ENCODE results near the gene CTDSP2.

Gene CTDSP2

DNA sequence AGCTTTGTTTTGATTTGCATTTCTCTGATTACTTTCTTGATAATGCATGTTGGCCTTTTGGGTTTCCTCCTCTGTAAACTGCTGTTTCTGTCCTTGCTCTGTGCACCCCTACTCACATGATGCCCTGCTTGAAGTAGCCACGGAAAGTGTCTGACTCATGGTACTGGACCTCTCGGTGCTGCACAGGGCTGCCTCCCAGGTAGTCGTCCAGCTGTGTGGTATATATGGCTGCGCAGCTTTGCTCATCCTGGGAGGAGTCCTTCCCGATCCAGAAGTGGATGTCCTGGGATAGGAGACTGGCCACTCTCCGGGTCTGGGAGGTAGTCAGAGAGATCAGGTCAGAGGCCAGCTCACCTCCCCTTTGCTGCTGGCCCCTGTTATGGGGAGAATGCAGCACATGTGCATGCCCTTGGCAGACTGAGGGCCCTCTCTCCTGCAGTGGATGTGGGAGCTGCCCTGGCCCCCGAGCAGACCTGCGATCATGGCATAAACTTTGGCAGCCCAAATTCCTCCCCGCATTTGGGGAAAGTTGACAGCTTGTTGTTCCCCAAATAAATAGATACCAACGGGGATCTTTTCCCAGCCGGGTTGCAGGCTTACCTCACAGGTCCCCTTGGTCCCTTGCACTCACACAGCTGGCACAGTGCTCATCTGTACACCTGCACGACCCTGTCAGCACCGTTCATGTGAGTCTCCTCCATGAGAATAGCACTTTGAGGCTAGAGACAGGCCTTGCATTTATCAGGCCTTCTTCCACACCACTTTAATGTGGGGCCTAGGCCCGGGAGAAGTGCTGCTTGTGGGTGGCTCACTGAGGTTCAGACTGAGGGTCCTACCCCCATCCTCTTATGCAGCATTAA lies 33.2 kb downstream of the CTDSP2 start:
- no peak for DNase-seq

DNA sequence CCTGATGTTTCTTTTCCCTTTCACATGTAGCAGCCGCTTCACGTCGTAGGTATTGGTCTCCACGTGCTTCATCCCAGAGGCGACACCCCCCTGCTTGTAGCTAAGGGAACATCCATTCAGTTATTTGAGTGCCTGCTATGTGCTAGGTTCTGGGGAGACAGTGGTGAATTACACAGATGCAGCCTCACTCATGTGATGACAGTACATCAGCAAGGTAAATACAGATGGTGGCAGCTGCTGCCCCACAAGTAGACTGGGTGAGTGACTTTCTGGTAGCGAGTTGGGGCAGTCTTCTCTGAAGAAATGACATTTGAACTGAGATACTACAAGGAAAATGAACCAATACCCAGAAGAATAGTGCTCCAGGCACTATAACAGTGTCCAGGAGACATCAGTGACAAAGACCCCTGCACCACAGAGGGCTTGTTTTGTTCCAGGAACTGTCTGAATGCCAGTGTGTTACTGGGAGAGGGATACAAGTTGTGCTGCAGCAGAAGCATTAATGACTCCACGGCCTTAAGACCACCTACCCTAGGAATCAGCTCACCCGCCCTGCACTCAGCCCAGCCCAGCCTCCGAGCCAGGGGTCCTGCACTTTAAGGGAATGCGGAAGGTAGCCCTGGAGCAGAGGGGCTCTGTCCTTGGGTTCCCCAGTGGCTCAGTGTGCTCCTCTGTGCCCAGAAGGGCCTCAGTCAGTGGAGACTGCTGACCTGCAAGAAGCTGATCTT lies 35.3 kb downstream of the CTDSP2 start:
- DNase-seq = no peak

DNA sequence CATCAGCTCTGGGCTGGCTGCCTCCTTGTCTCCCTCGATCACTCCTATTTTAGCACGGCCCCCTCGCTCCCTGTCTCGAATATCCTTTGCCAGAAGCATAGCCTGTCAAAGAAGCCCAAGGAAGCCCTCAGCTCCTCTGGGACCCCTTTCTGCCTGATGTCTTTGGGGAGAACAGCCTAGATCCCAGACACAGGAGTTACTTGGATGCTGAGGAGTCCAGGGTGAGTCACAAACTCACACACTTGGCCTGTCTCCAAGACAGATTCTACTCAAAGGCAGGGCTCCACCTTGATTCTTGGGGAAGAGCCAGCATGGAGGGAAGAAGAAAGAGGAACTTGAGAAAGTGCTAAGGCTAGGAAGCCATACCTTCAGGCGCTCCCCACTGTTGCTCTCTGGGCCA lies 36.1 kb downstream of the CTDSP2 start:
- DNase-seq = no peak

DNA sequence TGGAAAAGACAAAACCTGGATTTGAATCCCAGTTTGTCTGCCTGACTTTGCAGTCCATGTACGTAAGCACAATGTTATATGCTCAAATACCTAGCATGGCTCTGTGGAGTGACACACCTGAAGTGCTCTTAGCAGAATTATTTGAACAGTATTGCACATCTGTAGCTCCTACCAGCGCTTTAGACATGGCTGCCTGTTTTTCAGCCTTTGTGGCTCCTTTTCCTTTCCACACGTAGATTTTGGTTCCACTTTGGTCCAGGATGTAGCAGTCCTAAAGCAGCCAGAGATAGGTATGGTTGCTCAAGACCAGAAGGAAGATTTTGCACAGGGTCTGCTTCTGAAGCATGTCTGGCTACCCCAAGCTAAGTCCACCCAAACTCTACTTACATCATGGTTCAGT lies 37.1 kb downstream of the CTDSP2 start:
- no peak for DNase-seq

DNA sequence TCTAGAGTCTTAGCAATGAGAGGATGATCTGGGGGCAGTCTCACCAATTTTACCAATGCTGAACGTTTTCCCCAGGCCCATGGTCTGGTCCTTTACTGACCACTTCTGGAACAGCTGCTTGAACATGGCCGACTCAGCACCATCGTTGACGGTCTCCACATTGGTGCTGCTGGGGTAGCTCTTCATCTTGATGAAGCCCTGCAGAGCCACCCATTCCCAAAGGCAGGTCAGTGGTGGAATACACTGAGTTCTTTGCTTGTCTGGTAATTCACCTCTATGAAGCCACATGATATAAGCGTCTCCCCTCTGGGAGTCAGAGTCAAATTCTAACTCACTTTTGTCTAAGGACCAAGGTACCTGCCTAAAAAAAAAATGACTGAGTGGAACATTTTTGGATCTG lies 38.2 kb downstream of the CTDSP2 start:
- DNase-seq = no peak

DNA sequence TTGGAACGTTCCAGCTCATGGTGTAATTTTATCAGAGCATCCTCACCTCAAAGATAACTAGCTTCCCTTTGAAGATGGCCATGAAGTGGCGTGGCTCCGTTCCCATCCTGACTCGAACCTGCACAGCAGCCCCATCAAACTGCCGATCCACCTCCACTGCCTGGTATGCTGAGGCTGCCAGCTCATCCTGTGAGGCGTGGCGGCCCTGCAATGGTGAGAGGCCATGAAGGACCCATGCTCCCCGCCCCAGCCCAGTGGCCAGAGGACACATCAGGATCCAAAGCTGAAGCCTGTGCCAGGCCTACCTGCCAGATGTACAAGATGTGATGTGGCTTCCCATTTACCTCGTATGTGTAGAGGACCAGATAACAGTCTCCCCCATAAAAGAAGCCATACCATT lies 39.2 kb downstream of the CTDSP2 start:
- no peak for DNase-seq

DNA sequence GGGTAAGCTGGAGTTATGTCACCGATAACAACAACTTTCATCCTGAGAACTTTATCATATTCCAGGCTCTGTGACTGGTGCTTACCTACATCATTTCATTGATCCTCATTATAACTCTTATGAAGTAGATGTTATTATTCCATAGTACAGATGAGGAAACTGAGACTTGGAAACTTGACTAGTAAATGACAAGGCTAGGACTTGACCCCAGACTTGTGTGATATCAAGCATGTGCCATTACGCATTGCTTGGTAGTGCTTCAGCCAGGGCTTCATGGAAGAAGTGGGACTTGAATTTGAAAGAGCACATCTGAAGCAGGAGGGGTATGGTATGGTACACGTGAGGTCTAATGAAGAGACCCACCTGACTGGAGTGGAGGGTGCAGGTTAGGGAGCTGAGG lies 39.9 kb downstream of the CTDSP2 start:
- no peak for DNase-seq

DNA sequence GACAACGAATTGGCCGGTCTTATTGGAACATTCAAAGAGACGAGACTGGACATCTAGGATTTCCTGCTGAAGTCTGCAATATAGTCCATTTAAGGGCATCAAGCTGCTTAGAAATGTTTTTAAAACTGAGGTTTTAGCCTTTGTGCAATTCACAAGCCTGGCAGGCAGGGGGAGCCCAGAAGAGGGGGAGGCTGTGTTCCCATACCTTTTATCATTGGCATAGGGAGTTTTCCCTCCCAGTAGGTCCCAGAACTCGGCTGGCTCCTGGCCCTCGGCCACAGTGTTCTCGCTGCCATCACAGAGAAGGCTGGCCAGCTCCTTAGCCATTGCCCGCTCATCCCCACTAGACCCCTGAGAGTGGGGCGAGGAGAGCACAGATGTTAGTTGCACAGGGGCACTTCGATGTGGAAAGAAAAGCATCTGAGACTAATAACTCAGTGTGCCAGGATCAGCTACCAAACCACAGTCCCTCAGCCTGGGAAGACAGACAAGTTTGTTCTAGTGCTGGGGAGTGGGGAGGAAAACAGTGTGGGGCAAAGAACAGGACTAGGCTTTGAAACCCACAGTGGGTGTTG lies 43.1 kb downstream of the CTDSP2 start:
- DNase-seq = peak in 1 of 2 donors; percentile 10

DNA sequence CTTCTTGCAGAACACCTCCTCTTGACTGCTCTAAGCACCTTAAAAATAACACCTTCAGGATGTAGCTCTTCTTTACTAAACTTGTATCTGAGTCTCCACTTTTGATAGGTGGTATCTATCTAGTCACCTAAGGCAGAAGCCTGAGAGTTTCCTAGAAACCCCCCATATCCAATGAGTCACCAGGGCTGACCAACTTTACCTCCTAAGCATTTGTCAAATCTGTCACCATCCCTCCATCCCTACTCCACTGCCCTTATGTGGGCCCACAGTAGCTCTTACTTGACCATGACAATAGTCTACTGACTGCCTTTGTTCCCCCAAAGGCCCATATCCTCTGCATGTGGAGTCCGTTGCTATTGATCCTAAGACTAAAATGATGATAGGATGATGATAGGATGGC lies 43.9 kb downstream of the CTDSP2 start:
- DNase-seq = no peak

DNA sequence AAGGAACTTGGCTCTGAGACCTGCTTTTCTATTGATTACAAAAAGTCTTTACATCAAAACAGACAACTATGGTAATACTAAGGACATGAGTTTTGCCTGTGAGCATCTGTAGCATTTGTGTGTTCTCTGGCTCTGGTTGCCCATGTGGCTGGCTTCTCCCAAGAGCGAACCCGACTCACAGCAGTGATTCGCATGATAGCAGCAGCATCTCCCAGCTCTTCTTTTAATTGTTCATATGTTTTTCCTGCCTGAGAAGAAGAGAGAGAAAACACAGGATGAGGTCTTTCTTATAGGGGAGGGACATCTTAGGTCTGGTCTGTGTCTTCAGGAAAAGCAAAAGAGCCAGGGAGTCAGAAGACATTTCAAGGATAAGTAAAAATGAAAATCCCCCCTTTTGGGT lies 45.6 kb downstream of the CTDSP2 start:
- no peak for DNase-seq

DNA sequence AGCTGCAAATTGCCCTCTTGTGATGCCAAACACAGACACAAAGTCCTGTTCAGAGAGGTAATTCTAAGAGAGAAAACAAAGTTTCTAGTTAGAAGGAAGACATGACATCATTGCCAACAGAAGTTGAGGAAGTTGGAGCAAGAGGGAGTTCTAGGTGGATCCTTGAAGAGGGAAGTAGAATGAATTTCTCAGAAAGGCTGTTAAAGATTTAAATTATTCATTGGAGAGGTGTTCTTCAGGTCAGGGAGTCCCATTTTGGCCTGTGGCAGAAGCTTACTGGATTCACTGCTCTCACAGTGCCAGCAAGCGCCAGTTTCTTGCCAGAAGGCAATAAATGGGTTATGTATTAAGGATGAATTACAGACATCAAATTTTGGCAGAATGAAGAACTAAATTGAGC lies 48.6 kb downstream of the CTDSP2 start:
- DNase-seq = no peak

DNA sequence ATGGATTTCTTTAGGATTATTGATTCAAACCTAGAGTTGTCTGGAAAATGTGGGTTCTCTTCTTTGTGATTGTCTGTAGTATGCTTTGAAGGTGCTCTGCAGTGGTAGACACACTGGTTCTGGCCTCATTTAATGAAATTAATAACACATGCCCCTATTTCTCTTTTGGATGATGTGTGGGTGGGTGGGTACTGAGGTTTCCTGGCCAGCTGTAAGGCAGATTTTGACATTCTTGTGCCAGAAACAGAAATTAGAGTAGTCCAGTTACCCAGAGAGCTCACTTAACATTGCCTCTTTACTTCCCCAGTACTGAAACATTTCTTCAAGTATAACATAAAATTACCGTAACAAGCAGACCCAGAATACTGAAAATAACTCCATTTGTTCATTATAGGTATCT lies 49.5 kb downstream of the CTDSP2 start:
- DNase-seq = no peak

DNA sequence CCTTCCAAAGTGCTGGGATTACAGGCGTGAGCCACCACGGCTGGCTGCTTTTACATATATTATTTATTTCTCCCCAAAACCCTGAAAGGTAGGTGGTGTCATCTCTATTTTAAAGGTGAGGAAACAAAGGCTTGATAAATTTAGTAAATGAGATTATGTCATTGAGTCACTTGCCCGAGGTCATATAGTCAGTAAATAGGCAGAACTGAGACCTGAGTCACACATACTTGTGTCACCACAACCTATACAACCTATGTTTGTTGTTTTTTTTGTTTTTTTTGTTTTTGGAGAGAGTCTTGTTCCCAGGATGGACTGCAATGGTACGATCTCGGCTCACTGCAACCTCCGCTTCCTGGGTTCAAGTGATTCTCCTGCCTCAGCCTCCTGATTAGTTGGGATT lies 51.2 kb downstream of the CTDSP2 start:
- no peak for DNase-seq

DNA sequence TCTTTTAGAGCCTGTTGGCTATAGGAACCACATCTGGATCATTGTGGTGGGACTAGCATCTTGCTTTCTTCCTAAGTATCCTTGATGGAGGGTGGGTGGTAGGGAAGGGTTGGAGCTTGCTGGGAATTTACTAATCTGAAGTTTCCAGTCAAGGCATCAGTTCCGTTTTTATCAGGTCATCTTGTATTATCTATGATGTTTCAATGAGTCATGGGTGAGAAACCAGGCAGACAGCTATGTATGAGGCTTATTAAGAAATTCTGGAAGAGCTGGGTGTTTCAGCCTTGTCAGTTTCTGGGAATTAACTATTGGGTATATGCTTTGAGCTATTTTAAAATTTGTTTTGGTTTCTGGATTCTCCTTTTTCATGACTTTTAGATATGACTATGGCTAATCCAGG lies 52.6 kb downstream of the CTDSP2 start:
- no peak for DNase-seq

DNA sequence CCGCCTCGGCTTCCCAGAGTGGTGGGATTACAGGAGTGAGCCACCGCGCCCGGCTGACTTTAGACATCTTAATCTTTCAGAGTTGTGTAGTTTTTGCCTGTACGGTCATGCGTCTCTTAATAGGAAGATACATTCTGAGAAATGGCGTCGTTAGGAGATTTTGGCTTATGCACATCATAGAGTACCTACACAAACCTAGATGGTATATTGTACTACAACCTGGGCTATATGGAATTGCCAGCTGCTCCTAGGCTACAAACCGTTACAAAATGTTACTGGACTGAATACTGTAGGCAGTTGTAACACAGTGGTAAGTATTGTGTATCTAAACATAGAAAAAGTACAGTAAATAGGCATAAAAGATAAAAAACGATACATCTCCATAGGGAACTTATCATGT lies 62.7 kb downstream of the CTDSP2 start:
- DNase-seq = no peak

DNA sequence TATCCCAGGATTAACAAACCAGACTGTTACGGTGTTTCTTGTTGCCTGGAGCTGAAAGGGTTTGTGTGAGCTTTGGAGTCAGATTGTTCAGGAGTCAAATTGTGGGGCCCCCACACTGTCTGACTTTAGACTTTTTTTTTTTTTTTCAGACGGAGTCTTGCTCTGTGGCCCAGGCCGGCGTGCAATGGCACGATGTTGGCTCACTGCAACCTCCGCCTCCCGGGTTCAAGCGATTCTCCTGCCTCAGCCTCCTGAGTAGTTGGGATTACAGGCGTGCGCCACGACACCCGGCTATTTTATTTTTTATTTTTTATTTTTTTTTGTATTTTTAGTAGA lies 63.1 kb downstream of the CTDSP2 start:
- no peak for DNase-seq

DNA sequence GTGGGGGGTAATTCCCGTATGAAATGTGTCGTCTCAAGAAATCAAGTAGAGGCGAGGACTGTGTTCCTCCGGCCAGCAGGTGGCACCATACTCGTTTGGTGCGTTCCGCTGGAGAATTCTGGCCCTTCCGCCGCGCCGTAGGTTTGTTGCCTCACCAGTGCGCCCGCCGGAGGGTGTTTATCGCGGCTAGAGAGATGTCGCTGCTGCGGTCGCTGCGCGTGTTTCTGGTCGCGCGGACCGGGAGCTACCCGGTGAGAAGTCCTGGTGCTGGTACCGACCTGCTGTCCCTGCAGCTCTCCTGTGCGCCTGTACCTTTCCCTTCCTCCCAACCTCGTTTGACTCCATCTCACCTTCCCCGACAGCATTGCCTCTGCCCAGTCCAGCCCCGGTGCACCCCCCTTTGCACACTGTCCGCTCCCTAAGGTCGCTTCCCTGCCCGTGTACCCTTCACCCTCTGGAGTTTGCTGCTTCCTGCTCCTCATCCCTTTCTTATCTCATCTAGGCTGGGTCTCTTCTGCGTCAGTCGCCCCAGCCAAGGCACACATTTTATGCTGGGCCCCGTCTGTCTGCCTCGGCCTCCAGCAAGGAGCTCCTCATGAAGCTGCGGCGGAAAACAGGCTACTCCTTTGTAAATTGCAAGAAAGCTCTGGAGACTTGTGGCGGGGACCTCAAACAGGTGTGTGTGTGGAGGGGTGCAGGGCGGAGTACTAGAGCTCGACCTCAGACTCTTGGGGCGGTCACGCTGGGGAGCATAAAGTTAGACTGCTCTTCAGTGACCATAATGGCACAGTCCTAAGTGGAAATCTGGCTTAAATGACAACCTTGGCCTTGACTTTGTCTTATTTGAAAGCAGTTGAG lies 63.7 kb downstream of the CTDSP2 start, which contains the start of gene TSFM:
Gene TSFM, plus strand, starts transcription at position 180 of the 858 bp plus-strand sequence. Its CDS starts 15 bp downstream, at position 195.
- peak; percentile 85 to 92 for DNase-seq

DNA sequence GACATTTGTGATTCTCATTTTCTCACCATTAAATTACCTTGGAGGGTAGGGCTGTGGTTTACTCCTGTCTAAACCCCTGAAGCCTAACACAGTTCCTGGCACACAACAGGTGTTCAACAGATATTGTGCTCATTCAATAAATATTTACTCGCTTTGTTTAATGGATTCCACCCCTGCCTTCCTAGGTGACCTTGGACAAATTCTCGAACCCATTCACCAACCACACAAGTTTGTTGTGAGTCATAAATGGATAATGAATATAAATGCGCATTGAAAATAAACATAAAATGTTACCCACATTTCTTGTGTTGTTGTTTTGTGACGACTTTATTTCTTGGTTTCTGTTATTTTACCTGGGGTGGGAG lies 64.3 kb downstream of the CTDSP2 start:
- DNase-seq = no peak

DNA sequence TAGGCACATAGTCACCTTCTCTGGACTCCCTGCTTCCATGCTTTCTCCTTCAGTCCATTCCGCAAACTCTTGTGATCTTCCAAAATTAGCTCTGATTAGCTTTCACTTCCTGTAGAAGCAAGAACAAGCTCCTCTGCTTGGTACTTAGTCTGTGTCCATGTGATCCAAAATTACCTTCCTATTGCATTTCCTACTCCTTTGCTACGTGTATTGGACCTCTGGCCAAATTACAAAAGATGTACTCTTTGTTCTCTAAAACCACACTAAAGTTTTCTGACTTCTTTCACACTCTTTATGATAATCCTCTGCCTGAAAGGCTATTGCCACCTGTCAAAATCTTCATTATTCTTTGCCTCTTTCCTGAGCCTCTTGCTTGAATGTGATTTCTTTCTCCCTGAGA lies 64.7 kb downstream of the CTDSP2 start:
- no peak for DNase-seq

DNA sequence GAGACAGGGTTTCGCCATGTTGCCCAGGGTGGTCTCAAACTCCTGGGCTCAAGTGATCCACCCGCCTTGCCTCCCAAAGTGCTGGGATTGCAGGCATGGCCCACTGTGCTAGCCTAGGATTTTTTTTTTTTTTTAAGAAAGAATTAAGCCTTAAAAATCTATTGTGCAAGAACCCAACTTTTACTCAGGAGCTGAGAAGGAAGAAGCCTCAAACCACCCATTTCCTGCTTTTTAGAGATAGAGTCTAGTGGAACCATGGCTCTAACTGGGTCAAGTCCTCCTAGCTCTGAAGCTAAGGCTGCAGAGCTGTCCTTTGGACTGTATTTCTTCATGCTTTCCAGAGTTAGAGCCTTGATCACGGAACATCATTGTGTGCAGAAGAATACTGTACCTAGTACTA lies 65.3 kb downstream of the CTDSP2 start:
- DNase-seq = no peak

DNA sequence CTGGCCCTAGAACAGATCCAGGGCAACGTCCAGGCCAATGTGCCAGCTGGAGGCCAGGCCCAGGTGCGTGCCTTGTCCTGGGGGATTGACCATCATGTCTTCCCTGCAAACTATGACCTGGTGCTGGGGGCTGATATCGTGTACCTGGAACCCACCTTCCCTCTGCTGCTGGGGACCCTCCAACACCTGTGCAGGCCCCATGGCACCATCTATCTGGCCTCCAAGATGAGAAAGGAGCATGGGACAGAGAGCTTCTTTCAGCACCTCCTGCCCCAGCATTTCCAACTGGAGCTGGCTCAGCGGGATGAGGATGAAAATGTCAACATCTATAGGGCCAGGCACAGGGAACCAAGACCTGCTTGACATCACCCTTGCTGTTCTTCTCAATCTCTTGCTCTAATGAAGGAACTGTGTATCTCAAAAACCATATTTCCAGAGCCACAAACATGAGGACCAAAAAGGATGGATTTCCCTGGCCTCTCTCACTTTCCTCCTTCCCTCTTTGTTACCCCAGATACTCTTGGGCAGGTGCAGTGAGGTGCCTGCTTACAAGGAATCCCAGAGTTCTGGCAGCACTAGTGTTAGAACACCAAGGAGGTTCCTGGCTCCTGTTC lies 66.1 kb downstream of the CTDSP2 start:
- no peak for DNase-seq

DNA sequence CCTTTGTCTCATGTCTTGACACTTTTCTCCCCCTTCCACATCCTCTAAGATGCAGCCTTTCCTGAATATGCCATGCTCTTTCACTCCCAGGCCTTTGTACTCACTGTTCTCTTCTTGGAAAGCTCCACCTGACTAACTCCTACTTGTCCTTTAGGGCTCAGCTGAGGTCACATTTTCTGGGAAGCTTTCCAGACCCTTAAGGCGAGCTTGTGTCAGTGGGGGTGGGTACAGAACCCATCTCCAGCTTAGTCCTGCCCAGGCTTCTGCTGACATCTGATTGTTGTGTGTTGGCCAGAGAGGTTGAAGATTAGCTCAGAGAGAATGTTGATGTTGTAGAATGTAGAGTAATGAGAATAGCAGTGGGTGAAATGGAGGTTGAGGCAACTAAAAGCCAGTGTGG lies 66.8 kb downstream of the CTDSP2 start:
- DNase-seq = no peak

DNA sequence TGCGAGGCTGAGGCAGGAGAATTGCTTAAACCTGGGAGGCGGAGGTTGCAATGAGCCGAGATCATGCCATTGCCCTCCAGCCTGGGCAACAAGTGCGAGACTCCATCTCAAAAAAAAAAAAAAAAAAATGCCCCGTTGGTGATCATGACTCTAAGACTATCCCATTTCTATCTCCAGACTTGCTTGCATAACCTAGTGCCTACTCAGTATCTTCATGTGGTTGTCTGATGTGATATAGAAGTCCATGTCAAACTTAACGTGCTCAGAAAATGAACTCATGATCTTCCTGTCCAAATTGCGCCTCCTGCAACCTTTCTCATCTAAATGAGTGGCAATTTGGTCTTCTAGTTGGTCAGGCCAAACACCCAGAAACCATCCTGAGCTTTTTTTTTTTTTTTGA lies 68.6 kb downstream of the CTDSP2 start:
- DNase-seq = no peak
